Tongue (tissue), 2 donors: ENCODE results near the gene CPLANE2. TPM values are rescaled to one million over a fixed set of nuclear protein-coding genes. Genes with fewer than 3 reads are reported as not detected.
"Not testable (repeated sequence)": the region's sequence is repeated elsewhere in the genome, so short reads cannot be mapped to it uniquely, and the experiment has no call there.

Experiments used
- DNase-seq: peaks from one replicate; pipeline ENCODE4 v3.0.0-alpha.2; 2015
- total RNA-seq: library from RNA; depleted of rRNA; stranded (reverse); fragments of >200 nt; gene quantifications from one replicate; pipeline ENCODE4 v1.2.3, GENCODE V29; 2014

CPLANE2 gene, protein sequence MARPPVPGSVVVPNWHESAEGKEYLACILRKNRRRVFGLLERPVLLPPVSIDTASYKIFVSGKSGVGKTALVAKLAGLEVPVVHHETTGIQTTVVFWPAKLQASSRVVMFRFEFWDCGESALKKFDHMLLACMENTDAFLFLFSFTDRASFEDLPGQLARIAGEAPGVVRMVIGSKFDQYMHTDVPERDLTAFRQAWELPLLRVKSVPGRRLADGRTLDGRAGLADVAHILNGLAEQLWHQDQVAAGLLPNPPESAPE
- total RNA-seq = 3.0 TPM

DNA sequence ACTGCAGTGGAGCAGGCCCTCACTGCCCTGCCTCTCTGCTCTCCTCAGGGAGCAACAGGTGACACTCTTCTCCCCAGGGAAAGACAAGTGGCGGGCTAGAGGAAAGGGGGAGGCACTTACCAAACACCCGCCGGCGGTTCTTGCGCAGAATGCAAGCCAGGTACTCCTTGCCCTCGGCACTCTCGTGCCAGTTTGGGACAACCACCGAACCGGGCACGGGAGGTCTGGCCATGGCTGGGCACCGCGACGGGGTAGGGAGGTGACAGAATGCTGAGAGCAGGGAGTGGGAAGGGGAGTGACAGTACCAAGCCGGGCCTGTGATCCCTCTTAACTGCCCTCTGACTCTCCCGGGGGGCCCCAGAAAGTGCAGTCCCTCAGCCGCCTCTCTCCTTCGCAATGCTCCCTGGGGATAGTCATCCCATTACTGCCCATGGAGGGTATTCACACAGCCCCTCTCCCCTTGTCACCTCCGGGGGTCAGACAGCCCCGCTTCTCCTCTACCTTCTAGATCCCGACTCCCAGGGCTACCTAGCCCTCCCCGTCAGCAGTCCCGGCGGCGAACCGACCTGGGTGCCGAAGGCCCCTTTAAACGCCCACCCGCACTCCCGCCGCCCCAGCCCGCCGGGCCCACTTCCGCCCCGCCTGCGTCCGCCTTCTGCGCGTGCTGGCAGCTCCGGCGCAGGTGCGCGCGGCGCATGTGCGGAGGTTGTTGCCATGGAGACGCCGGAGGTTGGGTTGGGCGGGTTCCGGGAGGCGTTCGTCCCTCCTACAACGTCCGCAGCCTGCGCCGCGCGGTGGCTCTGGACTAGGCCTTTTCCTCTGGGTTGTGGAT is at the start of gene CPLANE2:
TSS of gene CPLANE2 (minus strand) at position 673 of the 832 bp plus-strand sequence. CDS start at position 232, 441 bp downstream.
- DNase-seq = peak; percentile 97

DNA sequence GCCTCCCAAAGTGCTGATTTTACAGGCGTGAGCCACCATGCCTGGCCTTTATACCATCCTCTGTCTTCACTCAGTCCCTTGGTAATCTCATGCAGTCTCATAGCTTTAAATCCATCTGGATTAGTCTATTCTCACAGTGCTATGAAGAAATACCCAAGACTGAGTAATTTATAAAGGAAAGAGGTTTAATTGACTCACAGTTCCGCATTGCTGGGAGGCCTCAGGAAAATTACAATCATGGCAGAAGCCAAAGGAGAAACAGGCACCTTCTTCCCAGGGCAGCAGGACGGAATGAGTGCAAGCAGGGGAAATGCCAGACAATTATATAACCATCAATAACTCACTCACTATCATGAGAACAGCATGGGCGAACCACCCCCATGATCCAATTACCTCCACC is 49.1 kb upstream of the CPLANE2 start:
- no peak for DNase-seq

DNA sequence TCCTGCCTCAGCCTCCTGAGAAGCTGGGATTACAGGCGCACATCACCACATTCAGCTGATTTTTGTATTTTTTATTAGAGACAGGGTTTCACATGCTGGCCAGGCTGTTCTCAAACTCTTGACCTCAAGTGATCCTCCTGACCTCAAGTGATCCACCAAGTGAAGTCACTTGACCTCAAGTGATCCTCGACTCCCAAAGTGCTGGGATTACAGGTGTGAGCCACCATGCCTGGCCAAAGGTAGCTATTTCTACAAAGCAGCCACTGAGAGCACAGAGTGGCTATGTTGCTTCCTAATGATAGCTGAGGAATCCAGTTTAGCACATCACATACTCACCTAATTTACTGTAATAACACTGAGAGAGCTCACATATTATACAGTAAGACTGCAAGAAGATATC is 44.8 kb upstream of the CPLANE2 start:
- no peak for DNase-seq

DNA sequence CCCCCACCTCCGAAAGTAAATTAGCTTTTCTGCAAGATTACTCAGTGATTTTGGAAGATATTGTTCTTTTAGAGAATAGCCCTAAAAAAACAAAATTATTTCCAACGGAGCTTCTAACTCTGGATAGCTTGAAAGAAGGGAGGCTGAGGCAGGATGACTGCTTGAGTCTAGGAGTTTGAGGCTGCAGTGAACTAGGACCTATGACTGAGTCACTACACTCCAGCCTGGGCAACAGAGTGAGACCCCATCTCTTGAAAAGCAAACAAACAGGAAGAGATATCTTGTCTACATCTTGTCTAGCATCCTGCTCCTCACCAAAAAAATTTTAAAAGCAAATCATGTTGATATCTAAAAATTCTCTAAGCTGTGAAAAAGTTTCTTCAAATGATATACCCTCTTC is 42.2 kb upstream of the CPLANE2 start:
- DNase-seq = no peak

DNA sequence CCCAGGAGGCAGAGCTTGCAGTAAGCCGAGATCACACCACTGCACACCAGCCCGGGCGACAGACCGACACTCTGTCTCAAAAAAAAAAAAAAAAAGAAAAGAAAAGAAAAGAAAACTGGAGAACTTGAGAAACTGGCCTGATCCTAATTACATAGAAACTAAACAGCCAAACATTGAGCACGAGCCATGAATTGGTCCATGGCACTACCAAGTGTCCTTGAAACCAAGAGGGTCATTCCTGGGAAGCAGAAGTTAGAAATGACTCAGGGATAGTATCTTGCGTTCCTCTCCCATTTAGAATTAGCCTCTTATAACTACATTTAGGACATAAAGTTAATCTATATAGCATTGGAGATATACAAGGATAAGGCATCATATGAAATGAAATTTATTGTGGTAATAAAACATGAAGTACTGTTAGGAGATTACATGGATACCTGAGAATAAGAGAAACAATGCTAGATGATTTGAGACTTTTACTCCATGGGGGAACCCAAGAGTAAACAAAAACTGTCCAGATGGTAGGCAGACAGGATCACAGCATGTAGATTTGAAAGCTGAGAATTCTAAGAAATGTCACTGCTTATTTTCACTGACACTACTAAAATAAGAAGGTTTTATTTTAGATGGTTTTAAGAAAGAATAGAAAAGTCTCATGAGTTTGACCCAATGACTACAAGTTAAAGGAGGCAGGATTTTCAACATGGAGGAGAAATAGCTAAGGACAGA is 39.5 kb upstream of the CPLANE2 start:
- no peak for DNase-seq

DNA sequence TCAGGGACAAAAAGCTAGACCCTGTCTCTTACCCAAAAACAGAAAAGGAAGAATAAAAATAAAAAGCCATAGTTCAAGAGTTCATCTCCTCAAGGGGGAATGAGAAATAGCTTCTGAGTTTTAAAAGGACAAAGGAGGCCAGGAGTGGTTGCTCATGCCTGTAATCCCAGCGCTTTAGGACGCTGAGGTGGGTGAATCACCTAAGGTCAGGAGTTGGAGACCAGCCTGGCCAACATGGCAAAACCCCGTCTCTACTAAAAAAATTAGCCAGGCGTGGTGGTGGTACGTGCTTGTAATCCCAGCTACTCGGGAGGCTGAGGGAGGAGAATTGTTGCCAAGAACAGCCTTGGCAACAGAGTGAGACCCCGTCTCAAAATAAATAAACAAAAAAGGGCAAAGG is 38.6 kb upstream of the CPLANE2 start:
- no peak for DNase-seq

DNA sequence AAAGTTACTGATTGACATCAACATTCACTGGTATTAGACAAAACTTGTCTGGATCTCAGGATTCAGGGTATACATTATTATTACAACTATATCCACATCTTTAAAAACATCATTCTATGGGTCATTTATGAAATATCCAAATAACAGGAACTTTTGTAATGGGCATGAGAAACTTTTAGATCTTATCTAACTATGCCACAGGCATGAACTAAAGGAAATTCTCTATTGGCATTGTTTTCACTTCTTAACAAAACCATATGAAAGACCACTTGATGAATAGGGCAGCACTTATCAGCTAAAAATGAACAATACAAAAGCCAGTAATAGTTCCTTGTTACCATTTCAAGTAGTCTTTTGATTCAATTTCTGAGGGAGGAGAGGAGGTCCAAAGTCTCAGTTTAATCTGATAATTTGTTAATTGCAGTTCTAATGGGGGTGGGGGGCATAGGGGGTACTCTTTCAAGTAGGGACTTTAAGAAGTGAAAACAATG is 30.8 kb upstream of the CPLANE2 start:
- DNase-seq = no peak

DNA sequence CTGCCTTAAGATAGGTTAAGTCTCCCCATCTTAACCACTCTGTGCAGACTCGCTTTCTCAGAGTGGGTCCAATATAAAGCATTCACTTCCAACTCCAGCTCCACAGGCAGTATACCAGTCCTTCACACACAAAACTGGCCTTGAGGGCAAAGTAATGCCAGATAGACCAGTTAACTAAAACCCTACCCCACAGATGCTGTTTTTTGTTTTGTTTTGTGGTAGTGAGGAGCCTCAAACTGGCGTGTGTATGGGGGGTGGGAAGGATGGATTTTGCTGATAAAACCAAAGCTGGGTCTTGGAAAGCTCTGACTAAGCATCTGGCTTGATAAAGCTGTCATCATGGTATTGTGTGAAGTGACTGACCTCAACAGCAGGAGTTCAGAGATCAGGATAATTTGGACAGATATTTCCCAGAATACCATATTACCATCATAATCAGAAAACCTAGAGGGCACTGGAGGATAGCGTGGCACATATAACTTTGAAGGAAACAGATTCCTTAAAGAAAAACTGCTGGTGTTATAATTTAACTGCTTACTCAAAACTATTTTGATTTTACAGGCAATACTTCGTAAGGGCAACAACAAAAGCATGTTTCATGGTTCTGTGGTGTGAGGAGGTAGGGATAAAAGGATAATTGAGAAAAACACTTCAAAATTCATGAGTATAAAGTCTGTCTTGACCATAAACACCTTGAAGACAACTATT is 29.6 kb upstream of the CPLANE2 start:
- no peak for DNase-seq

DNA sequence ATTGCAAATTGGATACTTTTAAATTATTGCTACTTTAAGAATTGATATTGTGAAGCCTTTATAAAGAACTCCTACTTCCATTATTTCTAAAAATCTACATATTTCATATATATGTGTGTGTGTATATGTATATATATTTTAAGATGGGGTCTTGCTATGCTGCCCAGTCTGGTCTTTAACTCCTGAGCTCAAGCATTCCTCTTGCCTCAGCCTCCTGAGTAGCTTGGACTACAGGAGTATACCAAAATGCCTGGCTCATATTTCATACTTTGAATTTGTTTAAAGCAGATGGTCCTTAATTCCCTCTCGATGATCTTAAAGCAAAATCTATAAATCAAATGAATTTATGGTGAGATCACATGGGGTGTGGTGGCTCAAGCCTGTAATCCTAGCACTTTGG is 25.1 kb upstream of the CPLANE2 start:
- DNase-seq = no peak

DNA sequence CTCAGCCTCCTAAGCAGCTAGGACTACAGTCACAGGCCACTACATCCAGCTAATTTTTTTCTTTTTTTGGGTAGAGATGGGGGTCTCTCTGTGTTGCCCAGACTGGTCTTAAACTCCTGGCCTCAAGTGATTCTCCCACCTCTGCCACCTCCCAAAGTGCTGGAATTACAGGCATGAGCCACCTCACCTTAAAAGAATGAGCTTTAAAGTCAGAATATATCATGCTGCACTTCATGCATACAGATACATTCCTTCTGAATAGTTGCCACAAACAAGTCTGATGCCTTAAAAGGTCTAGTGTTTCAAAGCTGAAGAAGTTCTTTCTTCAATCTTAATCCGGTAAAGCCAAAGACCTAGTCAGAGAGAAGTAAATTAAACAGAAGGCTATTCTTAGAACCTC is 23.8 kb upstream of the CPLANE2 start:
- no peak for DNase-seq

DNA sequence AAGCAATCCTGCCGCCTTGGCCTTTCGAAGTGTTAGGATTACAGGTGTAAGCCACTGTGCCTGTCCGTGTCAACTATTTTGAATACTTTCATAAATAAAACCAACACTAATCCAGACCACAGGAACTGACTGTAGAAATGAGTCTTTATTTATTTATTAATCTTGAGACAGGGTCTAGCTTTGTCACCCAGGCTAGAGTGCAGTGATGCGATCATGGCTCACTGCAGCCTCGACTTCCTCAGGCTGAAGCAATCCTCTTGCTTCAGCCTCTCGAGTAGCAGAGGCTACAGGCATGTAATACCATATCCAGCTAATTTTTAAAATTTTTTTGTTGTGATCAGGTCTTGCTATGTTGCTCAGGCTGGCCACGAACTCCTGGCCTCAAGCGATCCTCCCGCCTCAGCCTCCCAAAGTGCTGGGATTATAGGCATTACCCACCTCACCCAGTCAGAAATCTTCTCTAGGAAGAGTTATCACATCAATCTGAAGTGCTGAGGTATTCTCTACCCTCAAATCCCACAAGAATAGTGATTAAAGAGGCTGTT is 21.7 kb upstream of the CPLANE2 start:
- no peak for DNase-seq

DNA sequence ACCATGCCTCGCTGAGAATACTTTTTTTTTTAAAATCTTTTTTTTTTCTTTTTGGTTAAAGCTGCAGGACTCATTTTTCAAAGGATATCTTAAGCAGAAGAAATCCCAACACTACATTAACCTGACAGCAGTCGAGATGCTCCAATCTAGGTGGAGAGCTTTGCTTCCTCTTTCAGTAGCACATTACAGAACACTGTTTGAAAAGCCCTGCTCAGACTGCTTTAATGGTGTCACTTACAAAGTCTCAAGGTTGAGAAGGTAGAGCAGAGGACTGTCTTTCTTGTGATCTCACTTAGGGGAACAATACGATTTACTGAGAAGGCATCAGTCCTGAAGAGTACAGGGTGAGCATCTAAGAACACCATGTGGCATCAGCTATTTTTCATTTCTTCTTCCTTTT is 21.0 kb upstream of the CPLANE2 start:
- no peak for DNase-seq

DNA sequence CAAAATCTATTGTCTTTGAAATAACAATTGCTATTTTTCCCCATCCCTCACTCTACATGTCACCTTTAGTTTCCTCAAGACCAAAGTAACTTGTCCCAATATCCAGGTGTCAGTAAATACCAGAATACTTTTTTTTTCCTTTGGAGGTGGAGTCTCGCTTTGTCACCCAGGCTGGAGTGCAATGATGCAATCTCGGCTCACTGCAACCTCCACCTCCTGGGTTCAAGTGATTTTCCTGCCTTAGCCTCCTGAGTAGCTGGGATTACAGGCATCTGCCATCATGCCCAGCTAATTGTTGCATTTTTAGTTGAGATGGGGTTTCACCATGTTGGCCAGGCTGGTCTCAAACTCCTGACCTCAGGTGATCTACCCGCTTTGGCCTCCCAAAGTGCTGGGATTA is 20.6 kb upstream of the CPLANE2 start:
- DNase-seq = not testable (repeated sequence)

DNA sequence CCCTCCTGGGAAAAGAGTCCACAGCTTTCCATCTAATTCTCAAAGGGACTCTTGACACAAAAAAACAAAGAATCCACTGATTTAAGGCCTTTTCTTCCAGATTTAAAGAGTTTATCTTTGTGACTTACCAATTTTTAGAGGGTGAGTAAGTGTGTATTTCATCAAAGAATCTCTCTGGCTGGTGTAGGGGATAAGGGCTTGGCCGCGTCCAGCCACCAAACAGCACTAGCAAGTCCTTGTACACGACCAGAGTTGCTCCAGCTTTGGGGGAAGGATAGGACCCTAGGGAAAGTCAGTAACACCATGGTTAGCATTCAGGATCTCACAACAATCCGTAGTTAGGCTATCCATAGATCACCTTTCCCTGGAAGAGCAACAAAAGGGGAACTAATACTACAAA is 19.5 kb upstream of the CPLANE2 start:
- no peak for DNase-seq

DNA sequence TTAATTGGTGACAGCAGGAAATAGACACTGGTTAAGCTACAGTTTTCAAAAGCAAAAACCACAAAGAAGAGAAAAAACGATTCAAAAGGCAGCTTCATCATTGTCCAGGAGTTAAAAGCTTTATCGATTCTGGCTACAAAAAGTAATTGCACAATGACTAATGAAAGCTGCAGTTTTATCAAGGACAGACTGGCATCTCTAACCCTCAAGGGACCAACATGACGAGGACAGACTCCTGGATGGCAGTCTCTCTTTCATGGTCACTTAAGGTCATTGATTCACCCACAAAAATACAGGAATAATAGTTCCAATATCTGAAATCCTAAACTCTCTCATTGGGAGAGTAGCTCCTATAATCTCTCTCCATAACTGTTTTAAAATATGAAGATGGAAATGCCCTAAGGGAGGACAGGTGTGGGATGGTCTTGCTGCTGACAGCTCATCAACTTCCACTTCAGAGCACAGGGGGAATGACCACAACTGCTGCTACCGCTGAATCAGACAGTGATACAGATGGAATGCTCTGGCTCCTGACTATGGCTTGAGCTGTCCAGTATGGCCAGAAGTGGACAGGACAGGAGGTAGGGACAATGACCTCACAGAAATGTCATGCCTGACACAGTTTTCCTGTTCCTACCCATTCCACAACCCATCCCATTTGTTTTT is 17.4 kb upstream of the CPLANE2 start:
- no peak for DNase-seq

DNA sequence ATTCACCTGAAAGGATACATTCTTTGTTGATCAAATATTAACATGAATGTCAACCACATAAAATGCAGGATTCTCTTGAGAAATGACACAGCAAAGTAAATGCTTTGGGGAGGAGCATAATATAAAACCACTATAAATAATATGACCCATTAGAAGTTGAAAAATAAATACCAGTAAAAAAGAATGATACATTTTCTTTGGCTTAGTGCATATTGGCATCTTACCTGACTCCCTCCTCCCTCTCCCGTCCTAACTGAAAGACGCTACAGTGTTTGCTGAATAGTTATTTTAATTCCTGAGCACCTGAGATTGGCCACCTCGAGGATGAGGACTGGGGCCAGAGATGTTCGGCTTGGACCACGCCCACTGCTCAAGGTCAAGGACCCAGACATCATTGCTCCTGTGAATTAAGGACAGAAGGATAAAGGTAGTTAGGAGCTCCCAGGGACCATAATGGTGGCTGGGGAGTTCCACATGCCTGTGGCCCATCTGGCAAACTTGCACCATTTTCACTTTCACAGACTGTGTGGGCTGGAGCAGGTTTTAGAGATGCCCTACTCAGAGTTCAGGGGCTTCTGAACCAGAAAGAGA is 16.4 kb upstream of the CPLANE2 start:
- no peak for DNase-seq

DNA sequence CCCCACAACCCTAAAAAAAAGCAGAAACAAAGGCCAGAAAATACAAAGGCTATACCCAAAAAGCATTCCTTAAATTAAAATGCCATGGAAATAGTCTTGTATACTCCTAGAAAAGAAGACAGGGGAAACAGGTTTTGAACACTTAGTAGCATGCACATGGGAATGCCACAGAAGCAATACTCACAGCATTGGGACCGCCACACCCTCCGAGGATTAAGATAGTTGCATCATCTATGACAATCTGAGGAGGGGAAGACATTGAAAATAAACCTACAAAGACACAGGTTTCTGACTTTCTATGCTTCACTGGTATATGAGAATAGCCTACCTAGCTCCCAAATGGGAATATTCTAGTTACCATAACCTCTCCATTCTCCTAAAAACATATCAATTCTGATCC is 15.9 kb upstream of the CPLANE2 start:
- DNase-seq = no peak

DNA sequence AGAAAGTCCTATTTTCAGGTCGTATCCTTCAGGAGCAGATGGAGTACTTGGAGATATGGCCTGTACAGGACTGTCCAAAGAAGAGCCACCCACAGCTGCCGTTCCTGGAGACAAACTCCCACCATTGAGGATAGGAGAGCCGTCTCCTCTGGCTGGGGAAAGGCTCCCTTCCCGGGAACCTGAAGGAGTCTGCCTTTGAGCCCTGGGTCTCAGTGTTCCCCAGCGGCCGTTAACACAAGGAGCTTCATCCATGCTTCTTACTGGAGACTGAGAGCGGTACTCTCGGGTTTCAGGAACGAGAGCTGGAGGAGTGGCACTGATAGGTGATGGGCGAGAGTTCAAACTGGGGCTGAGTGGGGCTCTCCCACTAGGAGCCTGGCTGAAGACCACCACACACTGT is 14.4 kb upstream of the CPLANE2 start:
- DNase-seq = no peak

DNA sequence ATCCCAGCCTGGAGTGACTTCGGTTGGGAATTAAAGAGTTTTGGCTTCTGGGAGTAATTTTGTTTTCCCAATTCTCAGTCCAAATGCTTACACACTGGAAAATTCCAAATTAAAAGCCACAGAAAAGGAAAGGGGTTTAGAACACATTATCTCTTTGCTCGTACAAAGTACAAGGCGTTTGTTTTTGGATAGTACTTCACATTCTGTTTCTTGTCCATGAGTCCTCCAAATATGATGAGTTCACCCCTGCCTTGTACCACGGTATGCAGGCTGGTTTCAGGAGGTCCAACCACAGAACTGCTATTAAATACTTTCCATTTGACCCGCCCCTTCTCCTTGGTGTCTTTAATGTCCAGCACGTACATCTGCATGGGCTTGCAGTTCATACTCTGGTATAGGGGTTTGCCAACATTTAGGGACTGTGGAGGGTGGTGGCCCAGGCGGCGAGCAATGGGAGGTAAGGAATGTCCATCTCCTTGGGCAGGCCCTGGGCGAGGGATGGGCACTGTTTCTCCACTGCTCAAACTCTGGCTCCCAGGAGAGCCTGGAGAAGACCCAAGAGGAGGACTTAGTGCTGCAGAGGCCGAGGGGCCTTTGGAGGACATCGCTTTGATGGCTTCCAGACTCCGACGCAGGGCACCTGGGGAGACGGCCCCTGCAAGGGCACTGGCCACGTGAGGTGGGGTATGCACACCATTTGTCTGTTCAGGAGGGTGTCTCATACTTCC is 13.7 kb upstream of the CPLANE2 start:
- DNase-seq = no peak

DNA sequence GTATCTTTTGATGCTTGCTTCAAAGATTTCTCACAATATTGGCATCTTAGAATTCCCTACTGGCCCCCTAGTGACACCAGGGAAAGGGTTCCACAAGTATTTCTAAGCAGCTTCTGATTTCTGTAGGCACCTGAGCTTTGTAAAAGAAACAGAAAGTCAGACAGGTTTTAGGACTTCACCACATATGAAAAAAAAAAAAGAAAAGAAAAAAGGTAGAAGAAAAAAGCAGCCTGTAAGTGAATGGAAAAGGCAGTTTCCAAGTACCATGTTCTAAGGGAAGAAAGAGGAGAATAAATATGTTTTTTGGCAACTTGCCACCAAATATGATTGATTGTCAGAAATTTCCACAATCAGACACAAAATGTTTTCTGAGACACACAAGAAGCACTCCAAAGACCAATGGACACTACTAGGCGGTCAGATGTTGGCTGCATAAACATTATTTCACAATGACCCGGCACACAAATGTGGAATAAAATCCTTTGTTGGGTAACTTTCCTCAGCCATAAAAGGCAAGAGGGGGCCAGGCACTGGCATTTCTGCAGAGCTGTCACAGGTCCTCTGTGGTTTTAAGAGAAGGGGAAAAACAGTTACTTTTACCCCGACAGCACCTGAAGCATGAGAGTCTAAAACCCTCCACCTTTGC is 12.7 kb upstream of the CPLANE2 start:
- DNase-seq = no peak
